ENCODE data around the gene PLCH1.

PLCH1 gene

GRCh38 chr3:155370764-155371503 is 373.9 kb downstream of the PLCH1 start:
- TF ChIP-seq, protein P1, sequence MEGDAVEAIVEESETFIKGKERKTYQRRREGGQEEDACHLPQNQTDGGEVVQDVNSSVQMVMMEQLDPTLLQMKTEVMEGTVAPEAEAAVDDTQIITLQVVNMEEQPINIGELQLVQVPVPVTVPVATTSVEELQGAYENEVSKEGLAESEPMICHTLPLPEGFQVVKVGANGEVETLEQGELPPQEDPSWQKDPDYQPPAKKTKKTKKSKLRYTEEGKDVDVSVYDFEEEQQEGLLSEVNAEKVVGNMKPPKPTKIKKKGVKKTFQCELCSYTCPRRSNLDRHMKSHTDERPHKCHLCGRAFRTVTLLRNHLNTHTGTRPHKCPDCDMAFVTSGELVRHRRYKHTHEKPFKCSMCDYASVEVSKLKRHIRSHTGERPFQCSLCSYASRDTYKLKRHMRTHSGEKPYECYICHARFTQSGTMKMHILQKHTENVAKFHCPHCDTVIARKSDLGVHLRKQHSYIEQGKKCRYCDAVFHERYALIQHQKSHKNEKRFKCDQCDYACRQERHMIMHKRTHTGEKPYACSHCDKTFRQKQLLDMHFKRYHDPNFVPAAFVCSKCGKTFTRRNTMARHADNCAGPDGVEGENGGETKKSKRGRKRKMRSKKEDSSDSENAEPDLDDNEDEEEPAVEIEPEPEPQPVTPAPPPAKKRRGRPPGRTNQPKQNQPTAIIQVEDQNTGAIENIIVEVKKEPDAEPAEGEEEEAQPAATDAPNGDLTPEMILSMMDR (IDR thresholded peaks at IDR 0.05; ENCODE audit: extremely low read depth, insufficient read depth, missing control alignments), result no peak
- in situ Hi-C loops (cut with MboI; ENCODE audit: low pct_unique_long_range_greater_than_20kb, low sequenced_read_pairs, unreplicated experiment), result no loop called here
- DNase-seq (ENCODE audit: low spot score), result no peak

- in situ Hi-C loops (cut with MboI; ENCODE audit: low pct_unique_long_range_greater_than_20kb, low sequenced_read_pairs, unreplicated experiment), result no loop called here
- no peak for DNase-seq (ENCODE audit: low spot score)
- TF ChIP-seq, protein P1 (IDR thresholded peaks at IDR 0.05; ENCODE audit: extremely low read depth, insufficient read depth, missing control alignments), result no peak
Measured at GRCh38 chr3:155370198-155370597, 374.7 kb downstream of the PLCH1 start.

- TF ChIP-seq, protein P1 (IDR thresholded peaks at IDR 0.05; ENCODE audit: extremely low read depth, insufficient read depth, missing control alignments), result no peak
- in situ Hi-C loops (cut with MboI; ENCODE audit: low pct_unique_long_range_greater_than_20kb, low sequenced_read_pairs, unreplicated experiment), result no loop called here
Measured at GRCh38 chr3:155369735-155370134, 375.1 kb downstream of the PLCH1 start.

GRCh38 chr3:155369244-155369643 is 375.6 kb downstream of the PLCH1 start:
- in situ Hi-C loops (cut with MboI; ENCODE audit: low pct_unique_long_range_greater_than_20kb, low sequenced_read_pairs, unreplicated experiment), result no loop called here
- no peak for DNase-seq (ENCODE audit: low spot score)
- TF ChIP-seq, protein P1 (IDR thresholded peaks at IDR 0.05; ENCODE audit: extremely low read depth, insufficient read depth, missing control alignments), result no peak

More at GRCh38 chr3:155369735-155370134, 375.1 kb downstream of the PLCH1 start:
- no peak for DNase-seq (ENCODE audit: low spot score)

GRCh38 chr3:155368786-155369185 is 376.1 kb downstream of the PLCH1 start:
- TF ChIP-seq, protein P1 (IDR thresholded peaks at IDR 0.05; ENCODE audit: extremely low read depth, insufficient read depth, missing control alignments), result no peak
- DNase-seq (ENCODE audit: low spot score), result no peak
- in situ Hi-C loops (cut with MboI; ENCODE audit: low pct_unique_long_range_greater_than_20kb, low sequenced_read_pairs, unreplicated experiment), result no loop called here

DNA sequence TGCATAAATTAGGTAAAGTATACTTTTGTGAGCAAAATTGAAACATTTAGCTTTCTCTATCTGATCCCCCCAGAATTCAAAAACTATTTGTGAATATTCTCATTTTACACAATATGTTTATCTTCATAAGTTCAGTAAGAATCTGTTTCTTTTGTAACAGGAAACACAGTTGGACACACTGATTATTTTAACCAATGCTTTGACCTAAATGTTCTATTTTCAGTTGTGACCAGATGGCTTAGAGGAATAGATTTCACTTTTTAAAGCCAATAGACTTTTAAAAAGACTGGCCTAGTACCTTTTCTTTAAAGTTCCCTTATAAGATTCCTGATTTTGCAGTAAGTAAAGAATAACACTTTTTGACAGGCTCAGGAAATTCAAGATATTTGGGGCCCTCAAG is 377.4 kb downstream of the PLCH1 start:
- TF ChIP-seq, protein P1 (IDR thresholded peaks at IDR 0.05; ENCODE audit: extremely low read depth, insufficient read depth, missing control alignments), result no peak
- no peak for DNase-seq (ENCODE audit: low spot score)
- in situ Hi-C loops (cut with MboI; ENCODE audit: low pct_unique_long_range_greater_than_20kb, low sequenced_read_pairs, unreplicated experiment), result no loop called here

Measured in GM13977 (cell line).